SW 1271 (cell line): ENCODE results near the gene TFPI2.

ENCODE experiments used
- DNase-seq, 2 experiments: peaks; one replicate each; lab custom pipeline; 2025; lab: John Stamatoyannopoulos, UW

Gene TFPI2

DNA sequence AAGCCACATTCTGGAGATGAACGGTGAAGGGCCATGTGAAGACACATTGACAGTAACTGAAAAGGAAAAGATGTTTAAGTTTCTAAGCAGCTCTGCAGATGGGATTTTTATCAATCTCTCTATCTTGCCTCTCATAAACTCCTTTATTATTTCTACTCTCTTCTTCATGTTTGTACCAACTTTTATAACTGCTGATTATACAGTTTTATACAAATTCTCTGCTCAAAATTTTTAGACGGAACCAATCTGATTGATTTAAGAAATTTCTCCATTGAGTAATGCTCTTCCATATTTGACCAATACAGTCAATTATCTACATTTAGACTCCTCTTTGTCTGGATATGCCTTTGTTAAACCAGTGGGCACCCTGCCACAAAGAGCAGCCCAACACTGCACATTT lies 31.7 kb downstream of the TFPI2 start:
- DNase-seq: no peak

DNA sequence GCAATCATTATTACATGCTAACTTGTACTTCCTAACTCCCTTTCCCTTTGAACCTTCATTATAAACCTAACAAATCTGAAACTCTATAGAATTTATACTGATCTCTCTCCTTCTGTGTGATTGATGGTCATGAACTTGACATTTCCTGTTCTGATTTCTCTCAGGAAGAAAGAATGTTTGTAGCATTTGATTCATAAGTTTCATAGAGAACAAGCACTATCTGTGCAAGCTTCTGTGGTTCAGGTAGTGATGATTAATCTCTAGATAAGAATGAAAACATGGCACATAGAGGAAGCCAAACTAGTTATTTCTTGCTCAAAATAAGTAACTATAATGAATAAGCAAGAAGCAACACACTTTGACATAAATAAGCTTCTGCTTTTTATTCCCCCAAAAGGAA lies 34.2 kb downstream of the TFPI2 start:
- DNase-seq: no peak

DNA sequence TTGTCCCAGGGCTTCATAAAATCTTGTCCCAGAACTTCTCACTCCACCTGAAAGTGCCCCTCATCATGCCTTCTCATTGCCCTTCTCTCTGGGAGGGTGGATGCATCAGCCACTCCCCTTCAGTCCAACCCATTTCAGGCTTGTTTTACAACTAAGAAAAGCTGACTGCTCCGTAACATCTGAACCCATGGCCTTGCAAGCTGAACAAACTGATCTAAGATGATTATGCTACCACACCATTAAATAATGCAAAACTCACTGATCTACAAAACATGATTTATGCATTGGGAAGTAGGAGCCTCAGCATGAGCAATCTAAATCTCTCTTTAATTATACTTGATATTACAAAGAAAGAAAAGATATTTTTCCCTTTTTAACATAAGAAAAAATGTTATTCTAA lies 34.8 kb downstream of the TFPI2 start:
- no peak for DNase-seq

DNA sequence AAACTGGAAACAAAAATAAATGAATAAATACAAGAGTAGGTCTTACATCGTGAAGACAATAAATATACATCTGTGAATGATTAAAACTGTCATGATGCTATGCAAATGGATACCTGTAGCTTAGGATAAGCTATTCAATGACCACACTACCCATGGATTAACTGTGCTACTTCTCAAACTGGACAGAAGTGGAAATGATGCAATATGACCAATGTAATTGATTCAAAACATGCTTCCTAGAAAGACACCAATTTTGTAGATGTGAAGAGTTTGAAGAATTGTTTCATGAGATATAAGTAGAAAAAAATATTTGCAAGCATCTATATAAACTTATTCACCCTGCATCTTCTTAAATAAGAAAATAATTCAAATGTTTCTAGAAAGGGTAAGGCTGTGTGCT lies 36.1 kb downstream of the TFPI2 start:
- no peak for DNase-seq

DNA sequence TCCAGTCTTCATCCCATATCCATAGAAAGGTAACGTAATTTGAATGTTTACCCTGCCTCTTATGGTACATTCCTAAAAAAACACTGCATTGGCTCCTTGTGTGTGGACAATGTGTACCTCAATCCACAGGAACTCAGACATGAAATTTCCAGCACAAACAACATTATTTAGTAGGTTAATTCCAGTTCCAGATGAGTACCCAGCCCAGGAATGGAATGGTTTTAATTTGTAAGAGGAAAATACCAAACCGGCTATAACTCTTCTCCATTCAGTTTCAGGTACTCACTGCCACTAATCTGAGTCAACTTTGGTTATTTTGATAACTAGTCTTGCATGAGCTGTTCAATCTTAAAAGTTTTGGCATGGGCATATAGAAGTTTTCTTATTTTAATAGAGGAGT lies 39.0 kb downstream of the TFPI2 start:
- DNase-seq: no peak

DNA sequence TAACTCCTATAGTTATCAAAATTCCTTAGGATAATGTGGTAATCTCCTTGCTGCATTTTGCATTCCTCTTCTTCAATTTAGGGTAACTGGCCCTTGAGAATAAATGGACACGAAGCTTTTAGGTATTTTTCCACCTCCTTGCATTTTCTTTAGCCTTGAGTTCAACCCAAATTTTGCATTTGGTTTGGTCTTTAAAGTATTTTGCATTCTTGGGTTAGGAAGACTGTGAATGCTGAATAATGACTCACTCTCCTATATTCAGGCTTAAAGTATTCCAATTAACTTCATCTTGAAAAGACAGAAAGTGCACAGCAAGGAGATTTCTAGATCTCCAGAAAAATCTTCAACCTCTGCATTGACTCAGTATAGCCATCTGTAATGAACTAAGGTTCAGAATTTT lies 47.3 kb downstream of the TFPI2 start:
- DNase-seq: no peak

DNA sequence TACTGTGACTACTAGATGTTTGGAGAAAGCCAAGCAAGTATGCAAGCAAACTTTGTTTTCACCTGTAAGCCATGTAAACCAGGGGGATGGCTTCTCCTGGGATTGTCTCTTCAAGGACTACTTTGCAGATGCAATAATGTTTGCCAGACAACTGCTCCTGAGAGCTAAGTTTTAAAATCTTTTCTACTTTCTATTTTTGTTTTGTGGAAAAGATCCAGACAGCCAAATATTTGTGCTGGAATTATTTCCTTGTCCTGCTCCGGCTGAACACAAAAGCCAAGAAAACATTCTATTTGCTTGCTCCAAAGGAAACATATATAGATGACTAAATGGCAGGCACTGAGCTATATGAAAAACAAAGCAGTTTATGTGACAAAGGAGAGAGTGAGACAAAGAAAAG lies 51.6 kb downstream of the TFPI2 start:
- no peak for DNase-seq

DNA sequence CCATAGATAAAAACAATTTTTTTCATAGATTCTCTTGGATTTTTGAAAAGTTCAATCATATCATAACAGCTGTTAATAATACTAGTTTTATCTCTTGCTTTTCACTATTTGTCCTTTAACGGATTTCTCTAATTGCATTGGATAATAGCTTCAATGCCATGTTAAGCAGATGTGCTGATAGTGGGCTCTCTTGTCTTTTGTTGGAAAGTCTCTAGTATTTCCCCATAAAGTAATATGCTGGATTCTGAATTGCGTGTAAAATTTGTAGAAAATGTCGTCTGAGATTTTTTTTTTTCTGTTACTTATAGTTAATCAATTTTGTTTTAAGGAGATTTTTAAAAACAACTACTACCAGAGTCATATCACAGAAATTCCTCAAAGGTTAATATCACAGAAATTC lies 53.3 kb downstream of the TFPI2 start:
- no peak for DNase-seq

DNA sequence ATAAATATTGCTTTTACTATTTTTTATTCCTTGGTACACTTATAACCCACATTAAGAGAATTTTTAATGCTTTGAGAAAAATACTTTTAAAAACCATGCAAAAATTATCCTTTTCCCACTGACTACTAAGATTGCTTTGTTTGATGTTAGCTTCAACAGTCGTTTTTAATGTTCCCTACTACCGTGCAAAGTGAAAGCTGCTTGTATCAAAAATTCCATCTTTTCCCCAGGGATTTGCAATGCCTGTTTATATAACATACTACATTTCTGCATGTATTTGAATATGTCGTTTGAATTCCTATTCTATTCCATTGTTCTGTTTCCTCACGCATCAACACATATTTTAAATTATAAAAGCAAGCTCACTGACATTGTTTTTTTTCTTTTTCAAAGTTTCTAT lies 54.4 kb downstream of the TFPI2 start:
- DNase-seq: no peak

DNA sequence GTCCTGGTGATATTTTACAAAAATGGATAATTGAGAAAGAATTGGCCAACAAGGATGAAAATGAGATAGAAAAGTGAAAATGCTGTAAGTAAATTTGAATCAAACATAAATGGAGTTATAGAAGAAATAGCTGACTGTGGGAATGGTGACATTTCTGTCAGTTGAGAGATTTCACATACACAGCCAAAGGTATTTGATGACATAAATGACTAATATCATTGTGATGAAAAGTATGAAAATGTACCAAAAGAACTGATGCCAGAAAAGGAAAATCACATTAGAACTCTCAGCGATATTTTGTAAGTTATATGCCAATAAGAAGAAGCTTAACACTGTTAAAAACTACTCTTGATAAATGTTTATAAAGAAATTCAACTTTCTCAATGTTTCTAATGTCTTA lies 54.9 kb downstream of the TFPI2 start:
- DNase-seq: no peak
